SK-N-DZ (cell line): ENCODE measurements around the gene TMEM132A.
A peak's percentile ranks its signal among the peaks of the same experiment; 100 is the strongest.
"Not testable (repeated sequence)": the region's sequence is repeated elsewhere in the genome, so short reads cannot be mapped to it uniquely, and the experiment has no call there.

Source experiments
- DNase-seq: peaks from one replicate; pipeline ENCODE4 v3.0.0-alpha.2; 2015; ENCODE audit warnings: low spot score

The TMEM132A gene

GRCh38 chr11:60957188-60957587, 32.9 kb downstream of the TMEM132A start:
- DNase-seq, result no peak

- DNase-seq, result no peak
These were observed 35.2 kb downstream of the TMEM132A start for GRCh38 chr11:60959431-60959830.

GRCh38 chr11:60960405-60960804, 36.1 kb downstream of the TMEM132A start:
- DNase-seq, result no peak

- no peak for DNase-seq
These were observed 40.5 kb downstream of the TMEM132A start for GRCh38 chr11:60964801-60965200.

GRCh38 chr11:60966890-60967289, 42.6 kb downstream of the TMEM132A start:
- DNase-seq, result no peak

- no peak for DNase-seq
These were observed 44.0 kb downstream of the TMEM132A start for GRCh38 chr11:60968223-60968622.

- DNase-seq, result peak; percentile 18
These were observed 46.1 kb downstream of the TMEM132A start for GRCh38 chr11:60970369-60970774.

- DNase-seq, result no peak
These were observed 46.6 kb downstream of the TMEM132A start for GRCh38 chr11:60970890-60971289.

- DNase-seq, result no peak
These were observed 47.3 kb downstream of the TMEM132A start, which contains the start of gene CD6 for GRCh38 chr11:60971520-60971919. TSS of gene CD6 (plus strand) at chr11:60971680. CDS start at chr11:60971866, 186 bp downstream.

GRCh38 chr11:60972182-60973030, 48.1 kb downstream of the TMEM132A start:
- DNase-seq, result no peak

GRCh38 chr11:60973699-60974098, 49.4 kb downstream of the TMEM132A start:
- DNase-seq, result no peak

- DNase-seq, result not testable (repeated sequence)
These were observed 50.1 kb downstream of the TMEM132A start for GRCh38 chr11:60974316-60974715.

GRCh38 chr11:60974726-60975125, 50.5 kb downstream of the TMEM132A start:
- DNase-seq, result no peak

- DNase-seq, result no peak
These were observed 53.0 kb downstream of the TMEM132A start for GRCh38 chr11:60977224-60977623.

GRCh38 chr11:60977836-60978235, 53.6 kb downstream of the TMEM132A start:
- DNase-seq, result no peak

GRCh38 chr11:60978546-60979380, 54.5 kb downstream of the TMEM132A start:
- no peak for DNase-seq

GRCh38 chr11:60981515-60981914, 57.3 kb downstream of the TMEM132A start:
- no peak for DNase-seq

GRCh38 chr11:60982184-60982583, 57.9 kb downstream of the TMEM132A start:
- DNase-seq, result no peak

- DNase-seq, result no peak
These were observed 59.9 kb downstream of the TMEM132A start for GRCh38 chr11:60984149-60984548.

GRCh38 chr11:60984636-60985035, 60.4 kb downstream of the TMEM132A start:
- no peak for DNase-seq

GRCh38 chr11:60985501-60985900, 61.2 kb downstream of the TMEM132A start:
- no peak for DNase-seq
